Left lung (tissue), 10 donors: ENCODE measurements around the gene RPP30. TPM values are rescaled to one million over a fixed set of nuclear protein-coding genes. Genes with fewer than 3 reads are reported as not detected.
"Not testable (repeated sequence)": the region's sequence is repeated elsewhere in the genome, so short reads cannot be mapped to it uniquely, and the experiment has no call there.

Source experiments
- ATAC-seq: fragments of 200-7000 bp; cut with Tn5 transposase; one replicate; pipeline ENCODE4 v1.9.1; 2020; ENCODE audit warnings: moderate library complexity
- DNase-seq, 4 donors: peaks; one replicate each; pipeline ENCODE4 v3.0.0-alpha.2; 2013 to 2020
- H3K27ac ChIP-seq, 2 donors: fragments of 200-600 bp; sonication (generic) in 1 of 2; one replicate each; pipeline versions ENCODE4 v1.5.0 to v1.8.0; 2020 to 2021
- H3K27me3 ChIP-seq, 2 donors: fragments of 200-600 bp; sonication (generic) in 1 of 2; one replicate each; pipeline versions ENCODE4 v1.5.0 to v1.8.0; 2020 to 2021
- H3K36me3 ChIP-seq, 2 donors: fragments of 200-600 bp; sonication (generic) in 1 of 2; one replicate each; pipeline versions ENCODE4 v1.5.0 to v1.8.0; 2020 to 2021
- H3K4me1 ChIP-seq, 2 donors: fragments of 200-600 bp; one replicate each; pipeline ENCODE4 v1.8.0; 2021
- H3K4me3 ChIP-seq, 2 donors: fragments of 200-600 bp; sonication (generic) in 1 of 2; one replicate each; pipeline versions ENCODE4 v1.5.0 to v1.8.0; 2020 to 2021; ENCODE audit warnings: mild to moderate bottlenecking in 1 of 2
- H3K9me3 ChIP-seq, 2 donors: fragments of 200-600 bp; sonication (generic) in 1 of 2; one replicate each; pipeline versions ENCODE4 v1.5.0 to v1.8.0; 2020 to 2021
- CTCF ChIP-seq, 2 donors: fragments of 200-600 bp; sonication (generic) in 1 of 2; IDR thresholded peaks; one replicate each; pipeline versions ENCODE4 v1.5.0 to v1.8.0; 2021; ENCODE audit warnings: antibody characterized with exemption in 2 of 2
- intact Hi-C, 2 donors: fragments of 100-400 bp; cut with DNase I; formaldehyde crosslinking; loops; one replicate each; pipeline versions ENCODE4 v1.11.2 to v1.14.2; 2022
- polyA plus RNA-seq, 6 donors: library from polyadenylated mRNA; unstranded; fragments of 120-200 nt; gene quantifications; one replicate each; pipeline ENCODE4 v1.2.1, GENCODE V29; 2013; ENCODE audit not compliant: insufficient read length in 6 of 6
- total RNA-seq, 2 donors: library from RNA; stranded (reverse); fragmentation: NEBNext Ultra II Directional; extraction: Animal tissue kit (Norgen Biotek cat#: 25700); gene quantifications; one replicate each; pipeline ENCODE4 v1.2.1, GENCODE V29; 2021
- donor health status: DM: no; HTN: yes; CAD: no.
- donor health status: DM: no; HTN: no; CAD: no.

Gene RPP30
- total and polyA plus RNA-seq, 8 donors = 26.3 to 60.6 (median 52.3) TPM

- TF ChIP-seq CTCF (IDR thresholded peaks at IDR 0.05) = no peak
Observed at GRCh38 chr10:90937645-90938258, 66.0 kb downstream of the RPP30 start.

GRCh38 chr10:90939116-90939515 is 67.3 kb downstream of the RPP30 start:
- Histone ChIP-seq H3K36me3 (no peaks in the 10 kb centered on the region), H3K4me1 (peaks cover 0 to 8% of the 10 kb centered on the region in 2 donors), H3K9me3 (no peaks in the 10 kb centered on the region), H3K4me3 (no peak overlapping the region), H3K27me3 (no peaks in the 10 kb centered on the region), H3K27ac (no peak overlapping the region)
- intact Hi-C loops = no loop called here
- ATAC-seq (no peak), DNase-seq (no peak)
- no peak for TF ChIP-seq CTCF (IDR thresholded peaks at IDR 0.05)

More at GRCh38 chr10:90937645-90938258, 66.0 kb downstream of the RPP30 start:
- no peaks in the 10 kb centered on the region for H3K27me3 ChIP-seq
- no peak overlapping the region for H3K4me3 ChIP-seq
- H3K9me3 ChIP-seq = no peaks in the 10 kb centered on the region
- H3K4me1 ChIP-seq = peaks cover 0 to 8% of the 10 kb centered on the region in 2 donors
- intact Hi-C loops = no loop called here
- no peak overlapping the region for H3K27ac ChIP-seq
- no peaks in the 10 kb centered on the region for H3K36me3 ChIP-seq
- DNase-seq (no peak), ATAC-seq (no peak)

GRCh38 chr10:90939648-90940047 is 67.9 kb downstream of the RPP30 start:
- intact Hi-C loops = no loop called here
- ATAC-seq = no peak
- DNase-seq = no peak
- H3K4me1 ChIP-seq = peaks cover 0 to 8% of the 10 kb centered on the region in 2 donors
- no peak for TF ChIP-seq CTCF (IDR thresholded peaks at IDR 0.05)
- no peaks in the 10 kb centered on the region for H3K36me3 ChIP-seq
- no peaks in the 10 kb centered on the region for H3K9me3 ChIP-seq
- no peak overlapping the region for H3K4me3 ChIP-seq
- H3K27me3 ChIP-seq = no peaks in the 10 kb centered on the region
- H3K27ac ChIP-seq = no peak overlapping the region

GRCh38 chr10:90942980-90943379 is 71.2 kb downstream of the RPP30 start:
- H3K36me3 ChIP-seq, H3K27me3 ChIP-seq, H3K4me3 ChIP-seq, H3K9me3 ChIP-seq, ATAC-seq, H3K4me1 ChIP-seq, intact Hi-C loops, H3K27ac ChIP-seq, DNase-seq: not testable (repeated sequence)

GRCh38 chr10:90944749-90945148 is 73.0 kb downstream of the RPP30 start:
- Histone ChIP-seq H3K4me3 (no peak overlapping the region), H3K27me3 (no peaks in the 10 kb centered on the region), H3K27ac (no peak overlapping the region), H3K9me3 (no peaks in the 10 kb centered on the region), H3K36me3 (no peaks in the 10 kb centered on the region), H3K4me1 (no peaks in the 10 kb centered on the region)
- intact Hi-C loops = no loop called here
- TF ChIP-seq CTCF (IDR thresholded peaks at IDR 0.05) = no peak
- ATAC-seq (no peak), DNase-seq (no peak)
